HG03460 (cell line): ENCODE results near the gene TAX1BP3.

ENCODE experiments used
- ATAC-seq: cut with Tn5 transposase; IDR thresholded peaks from one replicate; pipeline ENCODE4 v1.9.1; 2021; ENCODE audit not compliant: unreplicated experiment

Gene TAX1BP3

DNA sequence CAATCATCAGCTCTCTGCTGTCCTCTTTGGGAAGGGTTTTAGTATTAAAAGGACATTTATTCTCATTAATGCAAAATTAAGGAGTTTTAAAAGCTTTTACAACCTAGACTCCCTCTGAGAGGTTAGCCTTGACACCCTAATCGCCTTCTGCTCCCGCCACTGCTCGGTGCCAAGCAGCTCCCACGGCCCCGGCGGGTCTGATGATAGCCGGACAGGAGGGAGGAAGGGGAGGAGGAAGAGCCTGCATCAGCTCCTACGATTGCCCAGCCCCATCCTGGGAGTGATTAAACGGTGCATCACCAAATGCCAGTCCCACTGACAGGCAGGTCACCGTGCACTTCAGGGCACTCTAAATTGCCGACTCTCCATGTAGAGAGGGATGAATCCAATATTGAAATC, 40.6 kb downstream of the TAX1BP3 start:
- ATAC-seq: no peak

DNA sequence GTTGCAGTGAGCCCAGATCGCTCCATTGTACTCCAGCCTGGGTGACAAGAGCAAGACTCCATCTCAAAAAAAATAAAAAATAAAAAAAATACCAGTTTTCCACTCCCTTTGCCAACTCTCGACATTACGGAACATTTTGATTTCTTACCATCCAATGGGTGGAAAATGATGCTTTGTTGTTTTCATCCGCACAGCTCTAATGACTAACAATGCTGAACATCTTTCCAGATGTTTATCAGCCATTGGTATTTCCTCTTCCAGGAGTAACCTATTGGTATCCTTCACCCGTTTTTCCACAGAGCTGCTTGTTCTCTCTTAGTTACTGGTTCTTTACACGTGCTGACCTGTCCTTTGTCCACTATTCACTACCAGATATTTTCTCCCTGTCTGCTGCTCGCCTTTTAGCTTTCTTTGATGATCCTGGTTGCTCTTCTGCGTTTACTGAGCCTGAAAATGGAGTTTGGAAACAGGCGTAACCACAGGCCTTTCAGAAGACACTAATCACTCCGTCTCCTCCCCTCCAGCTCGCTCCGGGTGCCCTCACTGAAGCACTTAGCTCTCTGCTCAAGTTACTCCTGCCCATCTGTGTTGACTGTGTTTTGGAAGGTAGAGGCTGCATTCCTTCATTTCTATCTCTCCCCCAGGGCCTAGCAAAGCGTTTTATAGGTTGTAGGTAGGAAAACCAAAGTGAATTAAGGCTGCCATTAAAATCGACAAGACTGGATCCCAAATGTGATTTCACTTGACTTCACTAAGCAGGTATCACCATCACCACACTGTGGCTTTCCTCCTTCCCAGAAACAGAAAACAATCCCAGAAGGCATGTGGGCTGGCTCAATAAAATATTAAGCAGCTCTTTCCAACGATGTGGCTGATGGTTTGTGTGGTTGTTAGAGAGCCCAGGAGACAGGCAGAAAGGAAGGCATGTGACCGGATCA, 41.3 kb downstream of the TAX1BP3 start:
- no peak for ATAC-seq

DNA sequence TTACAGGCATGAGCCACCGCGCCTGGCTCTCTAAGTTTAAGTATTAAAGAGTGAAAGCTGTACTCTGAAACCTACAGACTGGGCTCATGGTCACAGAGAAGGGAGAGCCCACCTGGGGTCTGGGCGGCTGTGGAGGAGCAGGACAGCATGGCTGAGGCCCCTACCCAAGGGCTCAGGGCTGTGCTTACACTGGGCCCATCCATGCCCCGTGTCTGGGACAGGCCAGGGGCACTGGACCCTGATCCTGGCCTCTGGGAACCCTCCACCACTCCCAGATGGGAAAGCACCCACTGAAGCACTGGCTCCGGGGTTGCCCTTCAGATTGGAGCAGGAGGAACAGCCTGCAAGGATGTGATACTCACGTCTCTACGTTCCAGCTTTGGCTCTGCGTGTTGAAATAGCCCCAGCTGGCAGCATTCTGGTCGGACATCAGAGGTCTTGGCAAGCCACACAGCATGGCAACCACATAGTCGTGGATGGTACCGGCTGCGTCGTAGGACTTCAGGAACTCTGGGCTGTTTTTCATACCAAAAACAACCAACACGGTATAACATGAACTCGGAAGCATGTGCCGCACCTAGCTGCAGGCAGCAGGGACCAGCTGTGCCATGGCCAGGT, 45.3 kb downstream of the TAX1BP3 start:
- no peak for ATAC-seq

DNA sequence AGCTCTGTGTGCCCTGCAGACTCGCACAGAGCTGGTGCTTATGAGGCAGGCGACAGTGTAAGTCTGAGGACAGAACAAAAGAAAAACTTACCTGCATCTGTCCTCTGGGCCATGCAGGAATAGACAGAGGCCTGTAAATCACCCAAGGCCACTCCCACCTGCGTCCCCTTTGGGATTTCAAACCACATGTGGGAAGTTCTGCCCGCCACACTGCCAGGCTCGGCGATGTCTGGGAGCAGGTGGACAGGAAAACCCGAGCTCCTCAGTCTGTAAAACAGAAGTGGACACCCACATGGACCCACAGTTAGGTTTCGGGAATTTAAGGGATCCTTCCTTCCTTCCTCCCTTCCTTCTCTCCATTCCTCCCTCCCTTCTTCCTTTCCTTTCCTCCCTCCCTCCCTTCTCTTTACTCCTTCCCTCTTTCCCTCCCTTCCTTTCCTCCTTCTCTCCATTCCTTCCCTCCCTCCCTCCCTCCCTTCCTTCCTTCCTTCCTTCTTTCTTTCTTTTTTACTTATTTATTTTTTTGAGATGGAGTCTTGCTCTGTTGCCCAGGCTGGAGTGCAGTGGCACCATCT, 47.1 kb downstream of the TAX1BP3 start:
- no peak for ATAC-seq

DNA sequence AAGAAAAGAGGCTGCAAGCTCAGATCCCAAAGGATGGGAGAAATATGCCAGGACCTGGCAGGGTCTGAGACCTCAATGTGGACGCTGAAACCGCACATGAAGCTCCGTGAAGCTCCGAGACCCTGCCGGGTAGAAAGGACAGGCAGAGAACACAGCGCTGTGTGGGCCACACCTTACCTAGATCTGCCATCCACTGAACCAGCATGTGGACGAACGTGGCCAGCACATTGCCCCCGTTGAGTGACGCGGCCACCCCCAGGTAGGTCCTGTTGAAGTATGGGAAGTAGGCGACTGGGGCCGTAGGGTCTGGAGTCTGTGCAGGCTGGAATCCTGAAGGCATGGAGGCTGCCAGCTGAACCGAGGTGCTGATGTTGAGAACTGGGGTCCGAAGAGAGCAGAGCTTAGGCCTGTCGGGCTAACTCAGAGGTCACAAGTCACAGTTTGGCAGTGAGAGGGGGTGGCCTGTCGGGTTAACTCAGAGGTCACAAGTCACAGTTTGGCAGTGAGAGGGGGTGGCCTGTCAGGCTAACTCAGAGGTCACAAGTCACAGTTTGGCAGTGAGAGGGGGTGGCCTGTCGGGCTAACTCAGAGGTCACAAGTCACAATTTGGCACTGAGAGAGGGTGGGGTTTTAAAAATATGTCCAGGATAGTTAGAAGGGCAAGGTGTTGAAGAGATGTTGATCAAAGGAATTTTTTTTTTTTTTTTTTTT, 53.1 kb downstream of the TAX1BP3 start:
- ATAC-seq: no peak

DNA sequence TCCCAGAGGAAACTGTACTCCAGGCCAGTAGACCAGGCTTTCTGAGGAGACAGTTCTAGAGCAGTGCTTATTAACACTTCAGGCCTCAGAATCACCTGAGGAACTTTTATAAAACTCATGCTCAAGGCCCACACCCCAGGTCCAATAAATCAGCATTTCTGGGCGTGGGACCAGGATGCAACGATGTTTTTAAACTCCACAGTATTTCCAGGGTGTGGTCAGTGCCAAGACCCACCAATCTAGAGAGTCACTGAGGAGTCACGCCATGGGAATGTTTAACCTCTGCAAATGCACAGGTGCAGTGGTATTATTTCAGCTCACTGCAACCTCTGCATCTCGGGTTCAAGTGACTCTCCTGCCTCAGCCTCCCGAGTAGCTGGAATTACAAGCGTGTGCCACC, 55.3 kb downstream of the TAX1BP3 start:
- ATAC-seq: no peak
